Esophagus (tissue), 2 donors: ENCODE measurements around the gene WHRN. TPM values are rescaled to one million over a fixed set of nuclear protein-coding genes. Genes with fewer than 3 reads are reported as not detected.
A peak's percentile ranks its signal among the peaks of the same experiment; 100 is the strongest.

Experiments
- H3K27ac ChIP-seq, 2 donors: one replicate each; pipeline ENCODE4 v1.5.1; 2013; ENCODE audit warnings: low read depth in 2 of 2, mild to moderate bottlenecking in 2 of 2, inconsistent platforms in 1 of 2, low read length in 1 of 2, moderate library complexity in 1 of 2
- H3K27me3 ChIP-seq, 2 donors: one replicate each; pipeline ENCODE4 v1.6.1; 2013; ENCODE audit warnings: low read length in 2 of 2, control low read depth in 1 of 2, mild to moderate bottlenecking in 1 of 2; ENCODE audit not compliant: insufficient read depth in 2 of 2, control insufficient read depth in 1 of 2
- H3K36me3 ChIP-seq, 2 donors: one replicate each; pipeline ENCODE4 v1.6.1; 2013; ENCODE audit warnings: low read length in 1 of 2; ENCODE audit not compliant: control insufficient read depth in 2 of 2, insufficient read depth in 2 of 2
- H3K4me1 ChIP-seq, 2 donors: one replicate each; pipeline ENCODE4 v1.6.1; 2013; ENCODE audit warnings: low read length in 1 of 2; ENCODE audit not compliant: control insufficient read depth in 2 of 2, insufficient read depth in 2 of 2
- H3K4me3 ChIP-seq, 2 donors: one replicate each; pipeline ENCODE4 v1.5.1; 2013; ENCODE audit warnings: low read length in 2 of 2, mild to moderate bottlenecking in 2 of 2, low read depth in 1 of 2, moderate library complexity in 1 of 2
- H3K9me3 ChIP-seq, 2 donors: one replicate each; pipeline ENCODE4 v1.6.1; 2013; ENCODE audit warnings: mild to moderate bottlenecking in 2 of 2, low read depth in 1 of 2, low read length in 1 of 2, moderate library complexity in 1 of 2; ENCODE audit not compliant: control insufficient read depth in 2 of 2, insufficient read depth in 1 of 2
- WGBS, 2 donors: extraction: QIAGEN DNeasy Blood & Tissue Kit; methylation state at CpG; one replicate each; pipeline ENCODE4 v1.1.7; 2013; 5-methylcytosine and 5-hydroxymethylcytosine counted together
- polyA plus RNA-seq, 2 donors: library from polyadenylated mRNA; stranded (reverse); fragments of 200-250 nt; gene quantifications; one replicate each; pipeline ENCODE4 v1.2.3, GENCODE V29; 2013
- donor health status: healthy with polysubstance abuse.
- donor health status: Bipolar disorder and iron deficiency.

Gene WHRN
- polyA plus RNA-seq, 2 donors: 3.4 to 7.6 TPM

- Histone ChIP-seq H3K9me3 (no peaks in the 10 kb centered on the region), H3K27me3 (no peaks in the 10 kb centered on the region), H3K4me3 (no peak overlapping the region), H3K4me1 (peaks cover 6 to 11% of the 10 kb centered on the region in 2 donors), H3K36me3 (no peaks in the 10 kb centered on the region), H3K27ac (peak overlapping the region; percentile 67 to 69)
- WGBS, 2 donors: 35 to 37% methylated on average over 7 of the region's 7 CpGs
Measured at GRCh38 chr9:114503009-114503408, 2.3 kb downstream of the WHRN start.

GRCh38 chr9:114501796-114502682 lies 3.2 kb downstream of the WHRN start:
- H3K36me3 ChIP-seq: no peaks in the 10 kb centered on the region
- 31 to 42% methylated on average over 12 of the region's 12 CpGs for WGBS, 2 donors
- peaks cover 6 to 11% of the 10 kb centered on the region in 2 donors for H3K4me1 ChIP-seq
- no peaks in the 10 kb centered on the region for H3K27me3 ChIP-seq
- no peaks in the 10 kb centered on the region for H3K9me3 ChIP-seq
- peak overlapping the region; percentile 69 for H3K27ac ChIP-seq
- no peak overlapping the region for H3K4me3 ChIP-seq

GRCh38 chr9:114500697-114501292 lies 4.5 kb downstream of the WHRN start:
- Histone ChIP-seq H3K27me3 (no peaks in the 10 kb centered on the region), H3K36me3 (no peaks in the 10 kb centered on the region), H3K4me1 (peaks cover 5 to 11% of the 10 kb centered on the region in 2 donors), H3K9me3 (no peaks in the 10 kb centered on the region), H3K4me3 (no peak overlapping the region), H3K27ac (peak overlapping the region in 1 of 2 donors; percentile 50)
- 75 to 85% methylated on average over 3 of the region's 3 CpGs for WGBS, 2 donors

- H3K4me1 ChIP-seq: peaks cover 4 to 11% of the 10 kb centered on the region in 2 donors
Measured at GRCh38 chr9:114499941-114500696, 5.2 kb downstream of the WHRN start.

GRCh38 chr9:114499528-114499927 lies 5.7 kb downstream of the WHRN start:
- Histone ChIP-seq H3K4me3 (no peak overlapping the region), H3K36me3 (no peaks in the 10 kb centered on the region), H3K27ac (no peak overlapping the region), H3K9me3 (no peaks in the 10 kb centered on the region), H3K4me1 (peaks cover 4 to 11% of the 10 kb centered on the region in 2 donors), H3K27me3 (no peaks in the 10 kb centered on the region)
- 47 to 65% methylated on average over 9 of the region's 9 CpGs for WGBS, 2 donors

More at GRCh38 chr9:114499941-114500696, 5.2 kb downstream of the WHRN start:
- H3K9me3 ChIP-seq: no peaks in the 10 kb centered on the region
- 78 to 83% methylated on average over 9 of the region's 9 CpGs for WGBS, 2 donors
- H3K4me3 ChIP-seq: no peak overlapping the region
- H3K27ac ChIP-seq: no peak overlapping the region
- no peaks in the 10 kb centered on the region for H3K36me3 ChIP-seq
- no peaks in the 10 kb centered on the region for H3K27me3 ChIP-seq

GRCh38 chr9:114497727-114498382 lies 7.4 kb downstream of the WHRN start:
- no peaks in the 10 kb centered on the region for H3K27me3 ChIP-seq
- 88 to 90% methylated on average over 7 of the region's 7 CpGs for WGBS, 2 donors
- no peak overlapping the region for H3K27ac ChIP-seq
- no peaks in the 10 kb centered on the region for H3K9me3 ChIP-seq
- no peaks in the 10 kb centered on the region for H3K36me3 ChIP-seq
- H3K4me1 ChIP-seq: peaks cover 3 to 4% of the 10 kb centered on the region in 2 donors
- no peak overlapping the region for H3K4me3 ChIP-seq

GRCh38 chr9:114497236-114497635 lies 8.0 kb downstream of the WHRN start:
- Histone ChIP-seq H3K9me3 (no peaks in the 10 kb centered on the region), H3K27ac (no peak overlapping the region), H3K36me3 (no peaks in the 10 kb centered on the region), H3K4me3 (no peak overlapping the region), H3K27me3 (no peaks in the 10 kb centered on the region), H3K4me1 (peaks cover 2 to 3% of the 10 kb centered on the region in 2 donors)
- 37 to 39% methylated on average over 2 of the region's 2 CpGs for WGBS, 2 donors

GRCh38 chr9:114496011-114496410 lies 9.3 kb downstream of the WHRN start:
- Histone ChIP-seq H3K4me1 (peaks cover 0 to 2% of the 10 kb centered on the region in 2 donors), H3K4me3 (no peak overlapping the region), H3K27me3 (no peaks in the 10 kb centered on the region), H3K27ac (no peak overlapping the region), H3K36me3 (no peaks in the 10 kb centered on the region), H3K9me3 (no peaks in the 10 kb centered on the region)
- 83 to 91% methylated on average over 4 of the region's 4 CpGs for WGBS, 2 donors
